ENCODE data around the gene SELENON. TPM values are rescaled to one million over a fixed set of nuclear protein-coding genes. Genes with fewer than 3 reads are reported as not detected.

SELENON gene
- total and polyA plus RNA-seq, 9 of the 15 experiments (the other 6 are each of a cell fraction or from before 2014, with no cell fraction given): 0.43 to 26.7 (median 7.0) TPM

- no peak for TF ChIP-seq TFE3 (CRISPR knock-in tag; IDR thresholded peaks at IDR 0.05)
- no peak for TF ChIP-seq ETS2 (tag; IDR thresholded peaks at IDR 0.05; ENCODE audit: borderline replicate concordance, poor library complexity, severe bottlenecking)
- no peak for TF ChIP-seq RBM22 (IDR thresholded peaks at IDR 0.05; ENCODE audit: low read depth, low read length, poor library complexity, severe bottlenecking)
- TF ChIP-seq CBX1 (IDR thresholded peaks at IDR 0.05; ENCODE audit: low read depth): no peak
- TF ChIP-seq BRD4 (IDR thresholded peaks at IDR 0.05): no peak
- no peak for TF ChIP-seq TBL1XR1 (IDR thresholded peaks at IDR 0.05; ENCODE audit: low read length in 2 of 2)
- TF ChIP-seq, protein P1, sequence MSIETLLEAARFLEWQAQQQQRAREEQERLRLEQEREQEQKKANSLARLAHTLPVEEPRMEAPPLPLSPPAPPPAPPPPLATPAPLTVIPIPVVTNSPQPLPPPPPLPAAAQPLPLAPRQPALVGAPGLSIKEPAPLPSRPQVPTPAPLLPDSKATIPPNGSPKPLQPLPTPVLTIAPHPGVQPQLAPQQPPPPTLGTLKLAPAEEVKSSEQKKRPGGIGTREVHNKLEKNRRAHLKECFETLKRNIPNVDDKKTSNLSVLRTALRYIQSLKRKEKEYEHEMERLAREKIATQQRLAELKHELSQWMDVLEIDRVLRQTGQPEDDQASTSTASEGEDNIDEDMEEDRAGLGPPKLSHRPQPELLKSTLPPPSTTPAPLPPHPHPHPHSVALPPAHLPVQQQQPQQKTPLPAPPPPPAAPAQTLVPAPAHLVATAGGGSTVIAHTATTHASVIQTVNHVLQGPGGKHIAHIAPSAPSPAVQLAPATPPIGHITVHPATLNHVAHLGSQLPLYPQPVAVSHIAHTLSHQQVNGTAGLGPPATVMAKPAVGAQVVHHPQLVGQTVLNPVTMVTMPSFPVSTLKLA (conservative IDR thresholded peaks at IDR 0.05): no peak
- TF ChIP-seq GMEB1 (CRISPR knock-in tag; IDR thresholded peaks at IDR 0.05): no peak
- TF ChIP-seq, protein P2, sequence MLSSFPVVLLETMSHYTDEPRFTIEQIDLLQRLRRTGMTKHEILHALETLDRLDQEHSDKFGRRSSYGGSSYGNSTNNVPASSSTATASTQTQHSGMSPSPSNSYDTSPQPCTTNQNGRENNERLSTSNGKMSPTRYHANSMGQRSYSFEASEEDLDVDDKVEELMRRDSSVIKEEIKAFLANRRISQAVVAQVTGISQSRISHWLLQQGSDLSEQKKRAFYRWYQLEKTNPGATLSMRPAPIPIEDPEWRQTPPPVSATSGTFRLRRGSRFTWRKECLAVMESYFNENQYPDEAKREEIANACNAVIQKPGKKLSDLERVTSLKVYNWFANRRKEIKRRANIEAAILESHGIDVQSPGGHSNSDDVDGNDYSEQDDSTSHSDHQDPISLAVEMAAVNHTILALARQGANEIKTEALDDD (IDR thresholded peaks at IDR 0.05): peak; percentile 82
- no peak for TF ChIP-seq GTF2A2 (tag; IDR thresholded peaks at IDR 0.05)
- TF ChIP-seq C11orf30 (IDR thresholded peaks at IDR 0.05; ENCODE audit: low read depth): no peak
- TF ChIP-seq, protein P3, sequence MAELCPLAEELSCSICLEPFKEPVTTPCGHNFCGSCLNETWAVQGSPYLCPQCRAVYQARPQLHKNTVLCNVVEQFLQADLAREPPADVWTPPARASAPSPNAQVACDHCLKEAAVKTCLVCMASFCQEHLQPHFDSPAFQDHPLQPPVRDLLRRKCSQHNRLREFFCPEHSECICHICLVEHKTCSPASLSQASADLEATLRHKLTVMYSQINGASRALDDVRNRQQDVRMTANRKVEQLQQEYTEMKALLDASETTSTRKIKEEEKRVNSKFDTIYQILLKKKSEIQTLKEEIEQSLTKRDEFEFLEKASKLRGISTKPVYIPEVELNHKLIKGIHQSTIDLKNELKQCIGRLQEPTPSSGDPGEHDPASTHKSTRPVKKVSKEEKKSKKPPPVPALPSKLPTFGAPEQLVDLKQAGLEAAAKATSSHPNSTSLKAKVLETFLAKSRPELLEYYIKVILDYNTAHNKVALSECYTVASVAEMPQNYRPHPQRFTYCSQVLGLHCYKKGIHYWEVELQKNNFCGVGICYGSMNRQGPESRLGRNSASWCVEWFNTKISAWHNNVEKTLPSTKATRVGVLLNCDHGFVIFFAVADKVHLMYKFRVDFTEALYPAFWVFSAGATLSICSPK (IDR thresholded peaks at IDR 0.05; ENCODE audit: borderline replicate concordance): no peak
- TF ChIP-seq, protein P4, sequence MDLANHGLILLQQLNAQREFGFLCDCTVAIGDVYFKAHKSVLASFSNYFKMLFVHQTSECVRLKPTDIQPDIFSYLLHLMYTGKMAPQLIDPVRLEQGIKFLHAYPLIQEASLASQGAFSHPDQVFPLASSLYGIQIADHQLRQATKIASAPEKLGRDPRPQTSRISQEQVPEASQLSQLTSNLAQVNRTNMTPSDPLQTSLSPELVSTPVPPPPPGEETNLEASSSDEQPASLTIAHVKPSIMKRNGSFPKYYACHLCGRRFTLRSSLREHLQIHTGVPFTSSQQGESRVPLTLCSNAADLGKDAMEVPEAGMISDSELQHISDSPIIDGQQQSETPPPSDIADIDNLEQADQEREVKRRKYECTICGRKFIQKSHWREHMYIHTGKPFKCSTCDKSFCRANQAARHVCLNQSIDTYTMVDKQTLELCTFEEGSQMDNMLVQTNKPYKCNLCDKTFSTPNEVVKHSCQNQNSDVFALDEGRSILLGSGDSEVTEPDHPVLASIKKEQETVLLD (IDR thresholded peaks at IDR 0.05): no peak
- TF ChIP-seq ZNF354B (CRISPR knock-in tag; IDR thresholded peaks at IDR 0.05): no peak
- no peak for TF ChIP-seq CEBPB (tag; IDR thresholded peaks at IDR 0.05)
- no peak for TF ChIP-seq NBN (IDR thresholded peaks at IDR 0.05; ENCODE audit: low read depth)
- TF ChIP-seq GTF2B (IDR thresholded peaks at IDR 0.05; ENCODE audit: extremely low read depth, insufficient read length): no peak
These were observed 31.7 kb downstream of the SELENON start (continued) for GRCh38 chr1:25831569-25832196.

Data from K562 (cell line).